Erythroblast (primary cell): ENCODE data around the gene KLHL2.
A peak's percentile ranks its signal among the peaks of the same experiment; 100 is the strongest.

Experiments used
- GATA1 ChIP-seq: IDR thresholded peaks from 2 replicates; pipeline ENCODE4 v1.6.1; 2011; ENCODE audit warnings: low read depth, mild to moderate bottlenecking, control low read depth, low read length, moderate library complexity
- POLR2A ChIP-seq: IDR thresholded peaks from 2 replicates; pipeline ENCODE4 v1.6.1; 2011; ENCODE audit warnings: mild to moderate bottlenecking, low read length

DNA sequence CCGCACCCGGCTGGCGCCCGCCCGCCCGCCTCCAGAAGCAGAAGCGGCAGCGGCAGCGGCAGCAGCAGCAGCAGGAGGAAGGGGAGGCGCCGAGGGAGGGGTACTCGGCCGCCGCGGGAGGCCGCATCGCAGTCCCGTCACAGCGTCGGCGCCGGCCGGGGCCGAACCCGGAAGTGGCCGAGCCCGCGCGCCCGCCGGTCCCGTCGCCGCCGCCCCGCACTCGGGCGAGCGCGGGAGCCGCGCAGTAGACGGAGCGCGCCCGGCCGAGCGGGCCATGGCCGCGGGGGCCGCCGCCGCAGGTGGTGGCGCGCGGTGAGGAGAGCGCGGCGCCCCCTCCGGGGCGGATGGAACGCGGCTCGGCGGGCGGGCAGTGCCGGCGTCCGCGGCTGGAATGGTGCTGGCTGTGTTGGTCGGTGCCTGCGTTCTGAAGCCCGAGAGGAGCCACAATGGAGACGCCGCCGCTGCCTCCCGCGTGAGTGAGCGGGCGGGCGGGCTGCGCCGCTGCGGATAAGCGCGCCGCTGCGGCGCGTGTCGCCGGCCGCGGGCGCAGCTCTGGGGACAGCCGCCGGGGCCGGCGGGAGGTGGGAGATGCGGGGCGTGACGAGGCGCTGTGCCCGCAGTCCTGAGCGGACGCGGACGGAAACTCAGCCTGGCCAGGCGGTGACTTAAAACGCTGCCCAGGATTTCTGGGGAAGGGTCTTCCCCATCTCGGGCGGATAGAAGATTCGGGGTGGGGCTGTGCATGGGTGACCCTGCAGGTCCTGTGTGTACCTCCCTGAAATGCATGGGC lies at the start of gene KLHL2:
- TF ChIP-seq POLR2A (peak; percentile 60), GATA1 (no peak)
